ENCODE results near the gene DENND1A. TPM values are rescaled to one million over a fixed set of nuclear protein-coding genes. Genes with fewer than 3 reads are reported as not detected.

DENND1A gene
- total RNA-seq, 1 experiment from 2014 or later = 29.7 TPM

- CTCF ChIA-PET = no interaction called here
- intact Hi-C loops (cut with micrococcal nuclease) = no loop called here
- no peak; the same call in 1 of the 2 replicates for ATAC-seq
These were observed 553.5 kb downstream of the DENND1A start for GRCh38 chr9:123376218-123377071.

GRCh38 chr9:123375469-123376132, 554.3 kb downstream of the DENND1A start:
- ChIA-PET CTCF (no interaction called here), POLR2A (ENCODE audit: unreplicated experiment) (no interaction called here)

More at GRCh38 chr9:123376218-123377071, 553.5 kb downstream of the DENND1A start:
- Histone ChIP-seq H3K4me2 (ENCODE audit: low read length) (peak overlapping the region; percentile 41; the same call in 1 of the 2 replicates), H3K4me1 (ENCODE audit: insufficient read depth, low read length) (no peaks in the 10 kb centered on the region), H3F3A (ENCODE audit: low read length, unreplicated experiment) (no peaks in the 10 kb centered on the region), H3K27ac (ENCODE audit: low read length) (no peak overlapping the region), H3K9me2 (replicated peaks; ENCODE audit: low read length) (no peaks in the 10 kb centered on the region), H3K9ac (ENCODE audit: low read length) (no peak overlapping the region), H3K9me3 (ENCODE audit: low read length) (no peaks in the 10 kb centered on the region), H2AFZ (ENCODE audit: low read length) (no peak overlapping the region), H3K27me3 (ENCODE audit: low read length) (peaks cover 27% of the 10 kb centered on the region), H3K36me3 (ENCODE audit: low read depth, low read length) (no peaks in the 10 kb centered on the region), H3K4me3 (ENCODE audit: low read length) (no peak overlapping the region), H4K20me1 (ENCODE audit: low read length) (no peaks in the 10 kb centered on the region), H3K79me2 (ENCODE audit: low read length) (no peaks in the 10 kb centered on the region)
- no peak for DNase-seq
- TF ChIP-seq EZH2phosphoT487 (IDR thresholded peaks at IDR 0.05; ENCODE audit: borderline replicate concordance, low read length) (no peak), EZH2 (IDR thresholded peaks at IDR 0.05; ENCODE audit: low read length, unreplicated experiment) (no peak), CTCF (conservative IDR thresholded peaks at IDR 0.05; ENCODE audit: low read depth, low read length) (no peak)
- BruUV-seq (replicated peaks) = no TSS peak
- POLR2A ChIA-PET (ENCODE audit: unreplicated experiment) = no interaction called here

More at GRCh38 chr9:123375469-123376132, 554.3 kb downstream of the DENND1A start:
- no peaks in the 10 kb centered on the region for H4K20me1 ChIP-seq (ENCODE audit: low read length)
- H3K4me2 ChIP-seq (ENCODE audit: low read length) = peak overlapping the region; percentile 41
- H3K36me3 ChIP-seq (ENCODE audit: low read depth, low read length) = no peaks in the 10 kb centered on the region
- BruUV-seq (replicated peaks) = no TSS peak
- peak; percentile 25 for DNase-seq
- H3K27ac ChIP-seq (ENCODE audit: low read length) = no peak overlapping the region
- TF ChIP-seq EZH2 (IDR thresholded peaks at IDR 0.05; ENCODE audit: low read length, unreplicated experiment) (no peak), EZH2phosphoT487 (IDR thresholded peaks at IDR 0.05; ENCODE audit: borderline replicate concordance, low read length) (no peak), CTCF (conservative IDR thresholded peaks at IDR 0.05; ENCODE audit: low read depth, low read length) (no peak)
- no peak overlapping the region for H2AFZ ChIP-seq (ENCODE audit: low read length)
- H3K9me3 ChIP-seq (ENCODE audit: low read length) = no peaks in the 10 kb centered on the region
- intact Hi-C loops (cut with micrococcal nuclease) = no loop called here
- H3K27me3 ChIP-seq (ENCODE audit: low read length) = peaks cover 27% of the 10 kb centered on the region
- no peaks in the 10 kb centered on the region for H3F3A ChIP-seq (ENCODE audit: low read length, unreplicated experiment)
- no peaks in the 10 kb centered on the region for H3K4me1 ChIP-seq (ENCODE audit: insufficient read depth, low read length)
- H3K4me3 ChIP-seq (ENCODE audit: low read length) = no peak overlapping the region
- H3K79me2 ChIP-seq (ENCODE audit: low read length) = no peaks in the 10 kb centered on the region
- peak; percentile 53 for ATAC-seq
- no peaks in the 10 kb centered on the region for H3K9me2 ChIP-seq (replicated peaks; ENCODE audit: low read length)
- no peak overlapping the region for H3K9ac ChIP-seq (ENCODE audit: low read length)

Measured in PC-3 (cell line).